Neural progenitor cell (in vitro differentiated cells): Measurements from ENCODE around the gene MVB12B. TPM values are rescaled to one million over a fixed set of nuclear protein-coding genes. Genes with fewer than 3 reads are reported as not detected.
A peak's percentile ranks its signal among the peaks of the same experiment; 100 is the strongest.

Experiments used
- DNase-seq: peaks from one replicate; pipeline ENCODE4 v3.0.0-alpha.2; 2016; ENCODE audit warnings: low spot score
- H2AFZ ChIP-seq: fragments of 200-600 bp; sonication (generic); replicated peaks from 2 replicates; pipeline ENCODE4 v1.6.1; 2016; ENCODE audit warnings: antibody characterized with exemption
- H3F3A ChIP-seq: fragments of 200-600 bp; sonication (generic); 2 replicates; pipeline ENCODE4 v1.6.1; 2016; ENCODE audit warnings: antibody characterized with exemption, low read depth
- H3K27ac ChIP-seq: fragments of 200-600 bp; sonication (generic); 2 replicates; pipeline ENCODE4 v1.5.1; 2016; ENCODE audit warnings: mild to moderate bottlenecking
- H3K27me3 ChIP-seq: fragments of 200-600 bp; sonication (generic); 2 replicates; pipeline ENCODE4 v1.6.1; 2016; ENCODE audit warnings: mild to moderate bottlenecking, moderate library complexity
- H3K36me3 ChIP-seq: fragments of 200-600 bp; sonication (generic); 2 replicates; pipeline ENCODE4 v1.5.1; 2016
- H3K4me1 ChIP-seq: fragments of 200-600 bp; sonication (generic); 2 replicates; pipeline ENCODE4 v1.6.1; 2016; ENCODE audit warnings: mixed run types
- H3K4me2 ChIP-seq: fragments of 200-600 bp; sonication (generic); 2 replicates; pipeline ENCODE4 v1.6.1; 2016
- H3K4me3 ChIP-seq: fragments of 200-600 bp; sonication (generic); 2 replicates; pipeline ENCODE4 v1.5.1; 2016
- H3K79me2 ChIP-seq: fragments of 200-600 bp; sonication (generic); 2 replicates; pipeline ENCODE4 v1.6.1; 2016; ENCODE audit warnings: low read depth
- H3K9ac ChIP-seq: fragments of 200-600 bp; sonication (generic); 2 replicates; pipeline ENCODE4 v1.6.1; 2016
- H3K9me3 ChIP-seq: fragments of 200-600 bp; sonication (generic); 2 replicates; pipeline ENCODE4 v1.5.1; 2016; ENCODE audit warnings: low read depth
- H4K20me1 ChIP-seq: fragments of 200-600 bp; sonication (generic); 2 replicates; pipeline ENCODE4 v1.6.1; 2016; ENCODE audit warnings: low read depth
- H3K27ac Mint-ChIP-seq: 3 replicates; pipeline ENCODE4 v1.8.0; 2021; ENCODE audit warnings: mixed read lengths
- H3K27me3 Mint-ChIP-seq: 2 replicates; pipeline ENCODE4 v1.8.0; 2022; ENCODE audit warnings: low read depth, mild to moderate bottlenecking, inconsistent platforms, moderate library complexity, mixed read lengths; ENCODE audit not compliant: insufficient read depth
- H3K36me3 Mint-ChIP-seq: 3 replicates; pipeline ENCODE4 v1.8.0; 2021; ENCODE audit warnings: mixed read lengths
- H3K4me1 Mint-ChIP-seq: 3 replicates; pipeline ENCODE4 v1.8.0; 2021; ENCODE audit warnings: mixed read lengths
- H3K4me3 Mint-ChIP-seq: 3 replicates; pipeline ENCODE4 v1.8.0; 2021; ENCODE audit warnings: mild to moderate bottlenecking, moderate library complexity, mixed read lengths
- H3K9me3 Mint-ChIP-seq: 3 replicates; pipeline ENCODE4 v1.8.0; 2020; ENCODE audit warnings: mixed read lengths
- CTCF ChIP-seq: fragments of 200-600 bp; sonication (generic); IDR thresholded peaks from 2 replicates; pipeline ENCODE4 v1.5.1; 2017; ENCODE audit warnings: antibody characterized with exemption, mild to moderate bottlenecking
- EZH2 ChIP-seq: fragments of 200-600 bp; sonication (generic); IDR thresholded peaks from 2 replicates; pipeline ENCODE4 v1.6.1; 2017; ENCODE audit warnings: antibody characterized with exemption, mild to moderate bottlenecking, moderate library complexity
- EZH2phosphoT487 ChIP-seq: fragments of 200-600 bp; sonication (generic); IDR thresholded peaks from 2 replicates; pipeline ENCODE4 v1.6.1; 2017; ENCODE audit warnings: antibody characterized with exemption
- total RNA-seq: library from RNA; depleted of rRNA; stranded (reverse); fragments of >200 nt; gene quantifications from 2 replicates; pipeline ENCODE4 v1.2.3, GENCODE V29; 2015; ENCODE audit warnings: low replicate concordance

Gene MVB12B
- total RNA-seq, 1 donor from 2014 or later: 16.1 TPM

DNA sequence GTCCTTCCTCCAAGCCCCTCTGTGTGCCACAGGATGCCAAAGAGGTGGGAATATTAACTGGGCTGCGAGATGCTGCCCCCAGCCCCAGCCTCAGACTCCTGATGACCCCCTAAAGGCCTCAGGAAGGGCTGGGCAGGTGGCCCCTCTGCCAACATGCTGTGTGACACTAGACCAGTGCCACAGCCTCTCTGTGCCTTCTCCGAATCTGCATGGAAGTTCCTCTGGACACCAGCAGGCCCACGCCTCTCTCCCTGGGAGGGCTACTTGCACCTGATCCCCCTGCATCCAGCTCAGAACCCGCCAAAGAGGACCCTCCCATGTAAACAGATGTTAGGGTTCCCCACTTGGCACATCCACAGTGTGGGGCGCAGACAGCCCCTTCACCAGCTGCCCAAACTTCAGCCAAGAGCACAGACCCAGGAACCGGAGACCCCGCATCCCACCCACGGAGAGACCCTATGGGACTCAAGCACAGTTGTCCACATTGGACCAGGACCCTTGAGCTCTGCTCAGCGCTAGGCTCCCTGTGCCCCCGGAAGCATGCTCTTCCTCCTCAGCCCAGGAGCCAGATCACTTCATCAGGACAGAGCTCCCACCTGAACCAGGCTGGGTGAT, 195.5 kb downstream of the MVB12B start:
- no peak overlapping the region for H3K4me3 ChIP-seq
- H2AFZ ChIP-seq: no peak overlapping the region
- no peaks in the 10 kb centered on the region for H3K9me3 ChIP-seq
- H3K4me1 ChIP-seq: peaks cover 31% of the 10 kb centered on the region
- no peaks in the 10 kb centered on the region for H3K36me3 Mint-ChIP-seq
- no peak overlapping the region for H3K27ac ChIP-seq
- H3K9ac ChIP-seq: no peak overlapping the region
- no peak overlapping the region for H3K4me2 ChIP-seq
- H3F3A ChIP-seq: peaks cover 22% of the 10 kb centered on the region
- no peak overlapping the region for H3K4me3 Mint-ChIP-seq
- H3K27me3 Mint-ChIP-seq: peaks cover 12% of the 10 kb centered on the region
- TF ChIP-seq EZH2: no peak
- TF ChIP-seq CTCF: no peak
- no peak for TF ChIP-seq EZH2phosphoT487
- no peaks in the 10 kb centered on the region for H3K9me3 Mint-ChIP-seq
- H3K27ac Mint-ChIP-seq: peak overlapping the region; percentile 94
- no peaks in the 10 kb centered on the region for H3K79me2 ChIP-seq
- no peak for DNase-seq
- H4K20me1 ChIP-seq: no peaks in the 10 kb centered on the region
- H3K4me1 Mint-ChIP-seq: peaks cover 84% of the 10 kb centered on the region
- peaks cover 23% of the 10 kb centered on the region for H3K27me3 ChIP-seq
- no peaks in the 10 kb centered on the region for H3K36me3 ChIP-seq

- H4K20me1 ChIP-seq: no peaks in the 10 kb centered on the region
- H3K4me1 Mint-ChIP-seq: peaks cover 84% of the 10 kb centered on the region
- no peaks in the 10 kb centered on the region for H3K36me3 Mint-ChIP-seq
- no peaks in the 10 kb centered on the region for H3K36me3 ChIP-seq
- no peak overlapping the region for H3K27ac ChIP-seq
- H3K9me3 ChIP-seq: no peaks in the 10 kb centered on the region
- peaks cover 16% of the 10 kb centered on the region for H3K27me3 ChIP-seq
- no peaks in the 10 kb centered on the region for H3K9me3 Mint-ChIP-seq
- peaks cover 29% of the 10 kb centered on the region for H3K4me1 ChIP-seq
- H3K27ac Mint-ChIP-seq: peak overlapping the region; percentile 95
- H2AFZ ChIP-seq: no peak overlapping the region
- no peak for DNase-seq
- H3K4me3 ChIP-seq: no peak overlapping the region
- H3K79me2 ChIP-seq: no peaks in the 10 kb centered on the region
- H3K27me3 Mint-ChIP-seq: peaks cover 16% of the 10 kb centered on the region
- TF ChIP-seq CTCF (no peak), EZH2 (no peak), EZH2phosphoT487 (no peak)
- H3F3A ChIP-seq: peaks cover 16% of the 10 kb centered on the region
- no peak overlapping the region for H3K9ac ChIP-seq
- peak overlapping the region; percentile 63 for H3K4me3 Mint-ChIP-seq
- H3K4me2 ChIP-seq: no peak overlapping the region
Observed at GRCh38 chr9:126522612-126523356, 196.2 kb downstream of the MVB12B start.

GRCh38 chr9:126523611-126524111, 197.0 kb downstream of the MVB12B start:
- H3K9me3 ChIP-seq: no peaks in the 10 kb centered on the region
- no peak for TF ChIP-seq CTCF
- no peak for TF ChIP-seq EZH2
- TF ChIP-seq EZH2phosphoT487: no peak
- H3F3A ChIP-seq: peaks cover 16% of the 10 kb centered on the region
- H3K9ac ChIP-seq: no peak overlapping the region
- H3K79me2 ChIP-seq: no peaks in the 10 kb centered on the region
- Mint-ChIP-seq H3K4me3 (no peak overlapping the region), H3K4me1 (peaks cover 85% of the 10 kb centered on the region), H3K27ac (peak overlapping the region; percentile 42), H3K9me3 (no peaks in the 10 kb centered on the region), H3K27me3 (peaks cover 19% of the 10 kb centered on the region), H3K36me3 (no peaks in the 10 kb centered on the region)
- no peak for DNase-seq
- H3K4me1 ChIP-seq: peaks cover 27% of the 10 kb centered on the region
- no peak overlapping the region for H3K27ac ChIP-seq
- no peaks in the 10 kb centered on the region for H4K20me1 ChIP-seq
- no peak overlapping the region for H3K4me3 ChIP-seq
- no peak overlapping the region for H2AFZ ChIP-seq
- no peak overlapping the region for H3K4me2 ChIP-seq
- H3K27me3 ChIP-seq: peaks cover 8% of the 10 kb centered on the region
- H3K36me3 ChIP-seq: no peaks in the 10 kb centered on the region
